Measurements from ENCODE around the gene CLIC1.
A peak's percentile ranks its signal among the peaks of the same experiment; 100 is the strongest.

Gene CLIC1

GRCh38 chr6:31737991-31738979 lies 2.0 kb upstream of the CLIC1 start:
- peak; percentile 82 for DNase-seq
- Histone ChIP-seq H3K36me3 (replicated peaks) (peaks cover 15% of the 10 kb centered on the region), H3K27ac (peak overlapping the region; percentile 61), H3K4me3 (ENCODE audit: low read depth, low read length) (peak overlapping the region; percentile 36), H3K27me3 (replicated peaks) (no peaks in the 10 kb centered on the region)
- in situ Hi-C loops (cut with HindIII; ENCODE audit: low pct_ligation_motif_present, low sequenced_read_pairs): no loop called here
- TF ChIP-seq CTCF (IDR thresholded peaks at IDR 0.05; ENCODE audit: low read depth, low read length, missing control alignments): peak; percentile 55

GRCh38 chr6:31737315-31737990 lies 1.1 kb upstream of the CLIC1 start:
- no peak overlapping the region for H3K4me3 ChIP-seq (ENCODE audit: low read depth, low read length)
- DNase-seq: no peak
- TF ChIP-seq CTCF (IDR thresholded peaks at IDR 0.05; ENCODE audit: low read depth, low read length, missing control alignments): no peak
- peaks cover 21% of the 10 kb centered on the region for H3K36me3 ChIP-seq (replicated peaks)
- in situ Hi-C loops (cut with HindIII; ENCODE audit: low pct_ligation_motif_present, low sequenced_read_pairs): no loop called here
- H3K27me3 ChIP-seq (replicated peaks): no peaks in the 10 kb centered on the region
- peak overlapping the region; percentile 61 for H3K27ac ChIP-seq

- in situ Hi-C loops (cut with HindIII; ENCODE audit: low pct_ligation_motif_present, low sequenced_read_pairs): no loop called here
- Histone ChIP-seq H3K27ac (peak overlapping the region; percentile 81), H3K4me3 (ENCODE audit: low read depth, low read length) (peak overlapping the region; percentile 96)
Measured at GRCh38 chr6:31736768-31737314, 511 bp upstream of the CLIC1 start.

GRCh38 chr6:31734821-31735406 lies 1.4 kb downstream of the CLIC1 start:
- H3K4me3 ChIP-seq (ENCODE audit: low read depth, low read length): peak overlapping the region; percentile 96
- in situ Hi-C loops (cut with HindIII; ENCODE audit: low pct_ligation_motif_present, low sequenced_read_pairs): no loop called here
- peak; percentile 50 for DNase-seq
- no peaks in the 10 kb centered on the region for H3K27me3 ChIP-seq (replicated peaks)
- H3K27ac ChIP-seq: peak overlapping the region; percentile 81
- peaks cover 39% of the 10 kb centered on the region for H3K36me3 ChIP-seq (replicated peaks)
- no peak for TF ChIP-seq CTCF (IDR thresholded peaks at IDR 0.05; ENCODE audit: low read depth, low read length, missing control alignments)

More at GRCh38 chr6:31736768-31737314, 511 bp upstream of the CLIC1 start:
- no peak for DNase-seq
- H3K27me3 ChIP-seq (replicated peaks): no peaks in the 10 kb centered on the region
- TF ChIP-seq CTCF (IDR thresholded peaks at IDR 0.05; ENCODE audit: low read depth, low read length, missing control alignments): no peak
- H3K36me3 ChIP-seq (replicated peaks): peaks cover 26% of the 10 kb centered on the region

- no peak for TF ChIP-seq CTCF (IDR thresholded peaks at IDR 0.05; ENCODE audit: low read depth, low read length, missing control alignments)
- DNase-seq: no peak
- Histone ChIP-seq H3K27me3 (replicated peaks) (no peaks in the 10 kb centered on the region), H3K4me3 (ENCODE audit: low read depth, low read length) (peak overlapping the region; percentile 96), H3K36me3 (replicated peaks) (peaks cover 39% of the 10 kb centered on the region), H3K27ac (peak overlapping the region; percentile 81)
- in situ Hi-C loops (cut with HindIII; ENCODE audit: low pct_ligation_motif_present, low sequenced_read_pairs): no loop called here
Measured at GRCh38 chr6:31734247-31734820, 2.0 kb downstream of the CLIC1 start.

Measured in brain microvascular endothelial cell (primary cell).